HepG2 (cell line): ENCODE measurements around the gene IKZF3. TPM values are rescaled to one million over a fixed set of nuclear protein-coding genes. Genes with fewer than 3 reads are reported as not detected.

Source experiments
- ATAC-seq: fragments of 200-7000 bp; cut with Tn5 transposase; 3 replicates; pipeline ENCODE4 v1.9.1; 2020; ENCODE audit warnings: mild to moderate bottlenecking, moderate library complexity
- BruUV-seq: library from RNA; stranded (reverse); fragments of 400-500 nt; replicated peaks from 2 replicates; lab custom pipeline; 2021; lab: Mats Ljungman, UMichigan
- CTCF ChIA-PET: fragments of 300-600 bp; formaldehyde crosslinking; extraction: SDS; loops from one replicate; lab custom pipeline; 2021; ENCODE audit warnings: low total read pairs, inconsistent platforms, low intra/inter-chr PET ratio; lab: Yijun Ruan, JAX
- POLR2A ChIA-PET: fragments of 350-600 bp; sonication (Branson Sonifier 250); formaldehyde crosslinking; loops from one replicate; lab custom pipeline; 2020; ENCODE audit warnings: antibody characterized with exemption, inconsistent platforms; lab: Yijun Ruan, JAX
- DNase-seq: peaks from one replicate; pipeline ENCODE4 v3.0.0-alpha.2; 2015; ENCODE audit warnings: low spot score
- FAIRE-seq: peaks from 3 replicates; lab custom pipeline; 2011; peaks lifted over from hg19 to GRCh38; lab: Jason Lieb, UNC
- H2AFZ ChIP-seq: one replicate; pipeline ENCODE4 v1.6.1; 2011; ENCODE audit warnings: low read length, inconsistent platforms
- H3K27ac ChIP-seq: fragments of 300-600 bp; 3 replicates; pipeline ENCODE4 v1.8.0; 2011; ENCODE audit warnings: mixed run types, mild to moderate bottlenecking, mixed read lengths, low read length, inconsistent platforms; ENCODE audit not compliant: insufficient read depth; ENCODE audit errors: extremely low read length
- H3K27me3 ChIP-seq, 2 experiments: fragments of 200-600 bp in 1 of 2; 2 replicates in 1 of 2; 3 replicates in 1 of 2; pipeline versions ENCODE4 v1.6.0 to v1.8.0; 2011; ENCODE audit warnings: low read length in 2 of 2, mild to moderate bottlenecking in 2 of 2, moderate library complexity in 2 of 2, inconsistent platforms in 1 of 2; ENCODE audit not compliant: insufficient read depth in 2 of 2, control insufficient read depth in 1 of 2
- H3K36me3 ChIP-seq, 2 experiments: fragments of 200-600 bp in 1 of 2; replicated peaks in 1 of 2; 2 replicates in 1 of 2; 3 replicates in 1 of 2; pipeline versions ENCODE4 v1.5.1 to v1.8.0; 2011; ENCODE audit warnings: low read length in 2 of 2, inconsistent platforms in 1 of 2; ENCODE audit not compliant: insufficient read depth in 2 of 2, control insufficient read depth in 1 of 2
- H3K4me1 ChIP-seq: 2 replicates; pipeline ENCODE4 v1.5.1; 2012; ENCODE audit warnings: low read length, inconsistent platforms; ENCODE audit not compliant: insufficient read depth
- H3K4me2 ChIP-seq: 2 replicates; pipeline ENCODE4 v1.6.0; 2011; ENCODE audit warnings: low read depth, low read length, inconsistent platforms
- H3K4me3 ChIP-seq, 3 experiments: fragments of 200-600 bp in 1 of 3; sonication (generic), shearing (Covaris generic) in 1 of 3; replicated peaks in 1 of 3; 2 replicates each; pipeline ENCODE4 v1.5.1; 2011 to 2016; ENCODE audit warnings: low read length in 3 of 3, inconsistent platforms in 2 of 3, low read depth in 2 of 3, mild to moderate bottlenecking in 2 of 3, control low read depth in 1 of 3, mixed read lengths in 1 of 3; ENCODE audit not compliant: insufficient read depth in 1 of 3
- H3K79me2 ChIP-seq: one replicate; pipeline ENCODE4 v1.6.1; 2011; ENCODE audit warnings: low read length, inconsistent platforms; ENCODE audit not compliant: insufficient read depth
- H3K9ac ChIP-seq: 2 replicates; pipeline ENCODE4 v1.6.0; 2011; ENCODE audit warnings: mild to moderate bottlenecking, low read depth, low read length, inconsistent platforms; ENCODE audit not compliant: insufficient read depth
- H3K9me3 ChIP-seq: 2 replicates; pipeline ENCODE4 v1.5.1; 2012; ENCODE audit warnings: mild to moderate bottlenecking, low read length
- H4K20me1 ChIP-seq: 2 replicates; pipeline ENCODE4 v1.6.0; 2011; ENCODE audit warnings: inconsistent platforms, mild to moderate bottlenecking, low read length, moderate library complexity; ENCODE audit not compliant: insufficient read depth
- CHD2 ChIP-seq: IDR thresholded peaks from 2 replicates; pipeline ENCODE4 v1.6.1; 2011; ENCODE audit warnings: low read depth, low read length, improper control_type of control experiment
- MXD3 ChIP-seq: IDR thresholded peaks from 2 replicates; pipeline ENCODE4 v1.6.1; 2016; ENCODE audit warnings: mild to moderate bottlenecking, missing biosample characterization, missing genetic modification reagents
- NBN ChIP-seq: fragments of 450-650 bp; conservative IDR thresholded peaks from 2 replicates; pipeline ENCODE4 v1.6.1; 2017
- PAX8 ChIP-seq: sonication (generic); formaldehyde crosslinking; IDR thresholded peaks from 2 replicates; pipeline ENCODE4 v1.8.0; 2022; ENCODE audit warnings: mild to moderate bottlenecking, missing genetic modification reagents, borderline replicate concordance
- RXRB ChIP-seq: IDR thresholded peaks from 2 replicates; pipeline ENCODE4 v1.6.1; 2016; ENCODE audit warnings: borderline replicate concordance, missing genetic modification reagents, missing compliant biosample characterization
- ZNF33A ChIP-seq: sonication (generic); formaldehyde crosslinking; IDR thresholded peaks from 2 replicates; pipeline ENCODE4 v1.5.1; 2020; ENCODE audit warnings: missing genetic modification reagents, mild to moderate bottlenecking, moderate library complexity, borderline replicate concordance
- ZNF414 ChIP-seq: sonication (generic); formaldehyde crosslinking; IDR thresholded peaks from 2 replicates; pipeline ENCODE4 v1.5.0; 2020; ENCODE audit warnings: missing genetic modification reagents
- ZNF703 ChIP-seq: sonication (generic); formaldehyde crosslinking; IDR thresholded peaks from 2 replicates; pipeline ENCODE4 v1.5.1; 2020; ENCODE audit warnings: missing genetic modification reagents, mild to moderate bottlenecking, moderate library complexity, borderline replicate concordance
- WGBS: methylation state at CpG from one replicate; pipeline ENCODE4 v1.1.6; 2017; ENCODE audit warnings: low lambda C conversion rate; 5-methylcytosine and 5-hydroxymethylcytosine counted together
- in situ Hi-C: cut with HindIII; loops from 2 replicates; pipeline ENCODE4 v1.10.0; 2017; ENCODE audit warnings: low pct_unique_long_range_greater_than_20kb; ENCODE audit not compliant: extremely low pct_ligation_motif_present
- intact Hi-C: fragments of 100-400 bp; cut with micrococcal nuclease; formaldehyde crosslinking; loops from one replicate; pipeline ENCODE4 v1.10.0; 2022; ENCODE audit not compliant: unreplicated experiment
- polyA plus RNA-seq, 8 experiments: library from polyadenylated mRNA; depleted of rRNA in 3 of 8; stranded (reverse) in 7 of 8; unstranded in 1 of 8; fragments of >200 nt; fragmentation: Illumina TruSeq in 4 of 8; extraction: Trizol in 4 of 8; gene quantifications; 2 replicates each; pipeline versions ENCODE4 v1.2.1 to v1.2.3, GENCODE V29; 2011 to 2016; ENCODE audit warnings: low read depth in 4 of 8, missing spikeins in 1 of 8, mixed read lengths in 1 of 8; ENCODE audit not compliant: insufficient read depth in 1 of 8
- total RNA-seq, 5 experiments: library from RNA; depleted of rRNA; stranded (reverse); fragments of >200 nt; fragmentation: Illumina TruSeq; extraction: Trizol; gene quantifications; 2 replicates each; pipeline ENCODE4 v1.2.3, GENCODE V29; 2016; ENCODE audit warnings: low read depth in 1 of 5

Gene IKZF3
- total and polyA plus RNA-seq, 2 of the 13 experiments (the other 11 are each of a cell fraction or from before 2014, with no cell fraction given), result not detected

GRCh38 chr17:39868554-39868942 is 4.4 kb upstream of the IKZF3 start (continued):
- TF ChIP-seq PAX8 (CRISPR knock-in tag) (no peak), NBN (no peak), RXRB (CRISPR knock-in tag) (no peak), MXD3 (CRISPR knock-in tag) (no peak)
- TF ChIP-seq, all 625 proteins: peak for 0

GRCh38 chr17:39867880-39868553 is 3.9 kb upstream of the IKZF3 start, which contains the start of gene ZPBP2:
ZPBP2 (plus strand) TSS chr17:39868202; CDS start chr17:39868355, 153 bp downstream.
- CTCF ChIA-PET, result no interaction called here

More at GRCh38 chr17:39867880-39868553, 3.9 kb upstream of the IKZF3 start, which contains the start of gene ZPBP2:
- peaks cover 6 to 48% of the 10 kb centered on the region in 2 experiments for H3K27me3 ChIP-seq
- no peak for ATAC-seq
- no peak for DNase-seq
- no peaks in the 10 kb centered on the region for H3K9me3 ChIP-seq
- intact Hi-C loops (loop anchor here (10.0 kb wide), 1 partner anchor 93 kb away; no protein-coding TSS in a partner anchor), in situ Hi-C loops (no loop called here)
- H3K4me2 ChIP-seq, result no peak within 1 kb of the TSS
- no peak within 1 kb of the TSS for H3K27ac ChIP-seq
- TF ChIP-seq ZNF33A (CRISPR knock-in tag), result no peak
- no peak for TF ChIP-seq ZNF414 (CRISPR knock-in tag)
- no peak for TF ChIP-seq CHD2
- TF ChIP-seq ZNF703 (CRISPR knock-in tag), result no peak
- 78% methylated on average over 67 of the region's 67 CpGs for WGBS
- H3K4me1 ChIP-seq, result peaks cover 5% of the 10 kb centered on the region
- H4K20me1 ChIP-seq, result no peaks in the 10 kb centered on the region
- H3K79me2 ChIP-seq, result no peaks in the 10 kb centered on the region
- no peak within 1 kb of the TSS for H3K4me3 ChIP-seq
- H3K9ac ChIP-seq, result no peak within 1 kb of the TSS
- FAIRE-seq, result no peak
- no TSS peak for BruUV-seq
- H3K36me3 ChIP-seq, result no peaks in the 10 kb centered on the region
- POLR2A ChIA-PET, result no interaction called here
- H2AFZ ChIP-seq, result no peak within 1 kb of the TSS
